PC-3 (cell line): ENCODE data around the gene CLEC14A. TPM values are rescaled to one million over a fixed set of nuclear protein-coding genes. Genes with fewer than 3 reads are reported as not detected.

Experiments used
- ATAC-seq: fragments of 200-7000 bp; cut with Tn5 transposase; 2 replicates; pipeline ENCODE4 v1.9.1; 2020; ENCODE audit warnings: mild to moderate bottlenecking, moderate library complexity
- BruUV-seq: library from RNA; stranded (reverse); fragments of 400-500 nt; replicated peaks from 2 replicates; lab custom pipeline; 2021; lab: Mats Ljungman, UMichigan
- CTCF ChIA-PET: fragments of 300-600 bp; sonication (Branson Sonifier 250); formaldehyde crosslinking; loops from one replicate; lab custom pipeline; 2022; ENCODE audit warnings: antibody characterized with exemption; lab: Charles Lee
- POLR2A ChIA-PET: fragments of 300-600 bp; sonication (Branson Sonifier 250); formaldehyde crosslinking; loops from one replicate; lab custom pipeline; 2022; ENCODE audit warnings: antibody characterized with exemption; ENCODE audit not compliant: unreplicated experiment; lab: Charles Lee
- DNase-seq: peaks from one replicate; pipeline ENCODE4 v3.0.0-alpha.2; 2015
- H2AFZ ChIP-seq: fragments of 300-600 bp; sonication (generic); 2 replicates; pipeline ENCODE4 v1.6.0; 2016; ENCODE audit warnings: antibody characterized with exemption, low read length
- H3F3A ChIP-seq: fragments of 300-600 bp; sonication (generic); one replicate; pipeline ENCODE4 v1.6.0; 2017; ENCODE audit warnings: antibody characterized with exemption, low read length, control low read depth, mild to moderate bottlenecking; ENCODE audit not compliant: unreplicated experiment
- H3K27ac ChIP-seq: fragments of 300-600 bp; sonication (generic); 2 replicates; pipeline ENCODE4 v1.5.1; 2016; ENCODE audit warnings: mild to moderate bottlenecking, low read length
- H3K27me3 ChIP-seq: fragments of 300-600 bp; sonication (generic); 2 replicates; pipeline ENCODE4 v1.6.1; 2016; ENCODE audit warnings: low read length, mixed read lengths
- H3K36me3 ChIP-seq: fragments of 300-600 bp; sonication (generic); 2 replicates; pipeline ENCODE4 v1.6.1; 2016; ENCODE audit warnings: low read depth, mixed run types, low read length, mixed read lengths
- H3K4me1 ChIP-seq: fragments of 300-600 bp; sonication (generic); 2 replicates; pipeline ENCODE4 v1.5.1; 2016; ENCODE audit warnings: low read length; ENCODE audit not compliant: insufficient read depth
- H3K4me2 ChIP-seq: fragments of 300-600 bp; sonication (generic); 2 replicates; pipeline ENCODE4 v1.6.0; 2016; ENCODE audit warnings: low read length
- H3K4me3 ChIP-seq: fragments of 300-600 bp; sonication (generic); 2 replicates; pipeline ENCODE4 v1.5.1; 2016; ENCODE audit warnings: mild to moderate bottlenecking, low read length, mixed read lengths
- H3K79me2 ChIP-seq: fragments of 300-600 bp; sonication (generic); 2 replicates; pipeline ENCODE4 v1.6.1; 2017; ENCODE audit warnings: low read length, mixed read lengths
- H3K9ac ChIP-seq: fragments of 300-600 bp; sonication (generic); 2 replicates; pipeline ENCODE4 v1.6.0; 2016; ENCODE audit warnings: mild to moderate bottlenecking, low read length
- H3K9me2 ChIP-seq: fragments of 300-600 bp; sonication (generic); replicated peaks from 2 replicates; pipeline ENCODE4 v1.6.1; 2016; ENCODE audit warnings: mixed run types, low read length, mixed read lengths
- H3K9me3 ChIP-seq: fragments of 300-600 bp; sonication (generic); 2 replicates; pipeline ENCODE4 v1.6.1; 2016; ENCODE audit warnings: low read length, mixed read lengths
- H4K20me1 ChIP-seq: fragments of 300-600 bp; sonication (generic); 2 replicates; pipeline ENCODE4 v1.6.1; 2016; ENCODE audit warnings: low read length, mixed read lengths
- CTCF ChIP-seq: fragments of 300-600 bp; sonication (generic); conservative IDR thresholded peaks from 2 replicates; pipeline ENCODE4 v1.5.1; 2017; ENCODE audit warnings: antibody characterized with exemption, low read depth, mild to moderate bottlenecking, low read length
- EZH2 ChIP-seq: fragments of 300-600 bp; sonication (generic); IDR thresholded peaks from one replicate; pipeline ENCODE4 v1.6.1; 2017; ENCODE audit warnings: antibody characterized with exemption, mild to moderate bottlenecking, low read length; ENCODE audit not compliant: unreplicated experiment
- EZH2phosphoT487 ChIP-seq: fragments of 300-600 bp; sonication (generic); IDR thresholded peaks from 2 replicates; pipeline ENCODE4 v1.6.1; 2018; ENCODE audit warnings: mild to moderate bottlenecking, antibody characterized with exemption, low read length, borderline replicate concordance
- intact Hi-C: fragments of 100-400 bp; cut with micrococcal nuclease; formaldehyde crosslinking; loops from 2 replicates; pipeline ENCODE4 v1.9.0; 2023
- total RNA-seq: library from RNA; depleted of rRNA; stranded (reverse); fragments of >200 nt; gene quantifications from 2 replicates; pipeline ENCODE4 v1.2.3, GENCODE V29; 2014

The CLEC14A gene
- total RNA-seq, 1 experiment from 2014 or later = not detected

- H3K9ac ChIP-seq = no peak overlapping the region
- no peak for TF ChIP-seq EZH2phosphoT487
- TF ChIP-seq CTCF = no peak
- TF ChIP-seq EZH2 = no peak
- ChIA-PET POLR2A (no interaction called here), CTCF (no interaction called here)
- DNase-seq (no peak), ATAC-seq (no peak)
- no peaks in the 10 kb centered on the region for H3K36me3 ChIP-seq
- no peak overlapping the region for H3K4me3 ChIP-seq
- H3F3A ChIP-seq = no peaks in the 10 kb centered on the region
- no peaks in the 10 kb centered on the region for H3K79me2 ChIP-seq
- H2AFZ ChIP-seq = no peak overlapping the region
- H3K4me2 ChIP-seq = no peak overlapping the region
- no TSS peak for BruUV-seq
- H3K9me2 ChIP-seq = no peaks in the 10 kb centered on the region; the same call in 1 of the 2 replicates
- no peak overlapping the region for H3K27ac ChIP-seq
- intact Hi-C loops = no loop called here
- H3K4me1 ChIP-seq = no peaks in the 10 kb centered on the region
- no peaks in the 10 kb centered on the region for H3K9me3 ChIP-seq
- H4K20me1 ChIP-seq = no peaks in the 10 kb centered on the region
- no peaks in the 10 kb centered on the region for H3K27me3 ChIP-seq
These were observed 34.8 kb downstream of the CLEC14A start for GRCh38 chr14:38221077-38221476.

- H3K9me3 ChIP-seq = no peaks in the 10 kb centered on the region
- DNase-seq (no peak), ATAC-seq (no peak)
- no peak for TF ChIP-seq EZH2phosphoT487
- no peak for TF ChIP-seq EZH2
- TF ChIP-seq CTCF = no peak
- no peak overlapping the region for H2AFZ ChIP-seq
- no peak overlapping the region for H3K4me2 ChIP-seq
- intact Hi-C loops = no loop called here
- POLR2A ChIA-PET = no interaction called here
- no peaks in the 10 kb centered on the region for H3K4me1 ChIP-seq
- H4K20me1 ChIP-seq = no peaks in the 10 kb centered on the region
- H3K27ac ChIP-seq = no peak overlapping the region
- no peak overlapping the region for H3K9ac ChIP-seq
- no peaks in the 10 kb centered on the region for H3K36me3 ChIP-seq
- H3K9me2 ChIP-seq = no peaks in the 10 kb centered on the region; the same call in 1 of the 2 replicates
- no peak overlapping the region for H3K4me3 ChIP-seq
- CTCF ChIA-PET = no interaction called here
- no peaks in the 10 kb centered on the region for H3F3A ChIP-seq
- BruUV-seq = no TSS peak
- no peaks in the 10 kb centered on the region for H3K27me3 ChIP-seq
- no peaks in the 10 kb centered on the region for H3K79me2 ChIP-seq
These were observed 38.3 kb downstream of the CLEC14A start for GRCh38 chr14:38217553-38217952.

GRCh38 chr14:38213001-38213400, 42.9 kb downstream of the CLEC14A start:
- TF ChIP-seq CTCF (no peak), EZH2phosphoT487 (no peak), EZH2 (no peak)
- intact Hi-C loops = no loop called here
- no peak for DNase-seq
- Histone ChIP-seq H2AFZ (no peak overlapping the region), H3K9me3 (no peaks in the 10 kb centered on the region), H3K27ac (no peak overlapping the region), H3K4me3 (no peak overlapping the region), H3K9ac (no peak overlapping the region), H4K20me1 (no peaks in the 10 kb centered on the region), H3K79me2 (no peaks in the 10 kb centered on the region), H3K9me2 (no peaks in the 10 kb centered on the region), H3K4me1 (peaks cover 6% of the 10 kb centered on the region; the same call in 1 of the 2 replicates), H3K4me2 (no peak overlapping the region), H3F3A (no peaks in the 10 kb centered on the region), H3K36me3 (no peaks in the 10 kb centered on the region), H3K27me3 (peaks cover 31% of the 10 kb centered on the region)
- BruUV-seq = no TSS peak
- CTCF ChIA-PET = no interaction called here
- POLR2A ChIA-PET = no interaction called here
- no peak for ATAC-seq
